Measurements from ENCODE around the gene EFCAB9. TPM values are rescaled to one million over a fixed set of nuclear protein-coding genes. Genes with fewer than 3 reads are reported as not detected.
"Not testable (repeated sequence)": the region's sequence is repeated elsewhere in the genome, so short reads cannot be mapped to it uniquely, and the experiment has no call there.

Gene EFCAB9
- total RNA-seq, 6 experiments from 2014 or later: not detected

GRCh38 chr5:172146748-172147092 lies 47.3 kb upstream of the EFCAB9 start:
- Histone ChIP-seq H3K27me3 (no peaks in the 10 kb centered on the region), H3K27ac (no peak overlapping the region), H3K4me1 (no peaks in the 10 kb centered on the region), H3K4me3 (no peak overlapping the region), H3K36me3 (no peaks in the 10 kb centered on the region), H3K9me3 (no peaks in the 10 kb centered on the region)
- DNase-seq: no peak
- intact Hi-C loops (cut with DNase I): no loop called here
- 93% methylated on average over 5 of the region's 9 CpGs for WGBS (ENCODE audit: insufficient coverage, low coverage, low lambda C conversion rate, missing lambda C conversion rate)
- ATAC-seq: no peak
- TF ChIP-seq CTCF (IDR thresholded peaks at IDR 0.05) (no peak), POLR2A (IDR thresholded peaks at IDR 0.05) (no peak)

- intact Hi-C loops (cut with DNase I): no loop called here
- Histone ChIP-seq H3K27me3 (no peaks in the 10 kb centered on the region), H3K36me3 (no peaks in the 10 kb centered on the region), H3K4me3 (no peak overlapping the region), H3K9me3 (no peaks in the 10 kb centered on the region), H3K27ac (no peak overlapping the region), H3K4me1 (no peaks in the 10 kb centered on the region)
- DNase-seq (no peak), ATAC-seq (no peak)
- WGBS (ENCODE audit: insufficient coverage, low coverage, low lambda C conversion rate, missing lambda C conversion rate): 80% methylated on average over 1 of the region's 10 CpGs
- no peak for TF ChIP-seq CTCF (IDR thresholded peaks at IDR 0.05)
- no peak for TF ChIP-seq POLR2A (IDR thresholded peaks at IDR 0.05)
Observed at GRCh38 chr5:172147857-172148256, 46.1 kb upstream of the EFCAB9 start.

GRCh38 chr5:172148381-172148780 lies 45.6 kb upstream of the EFCAB9 start:
- WGBS (ENCODE audit: insufficient coverage, low coverage, low lambda C conversion rate, missing lambda C conversion rate): 89% methylated on average over 3 of the region's 9 CpGs
- DNase-seq (no peak), ATAC-seq (no peak)
- no peaks in the 10 kb centered on the region for H3K27me3 ChIP-seq
- H3K36me3 ChIP-seq: no peaks in the 10 kb centered on the region
- intact Hi-C loops (cut with DNase I): no loop called here
- no peaks in the 10 kb centered on the region for H3K4me1 ChIP-seq
- no peak overlapping the region for H3K27ac ChIP-seq
- H3K4me3 ChIP-seq: no peak overlapping the region
- TF ChIP-seq CTCF (IDR thresholded peaks at IDR 0.05): no peak
- no peak for TF ChIP-seq POLR2A (IDR thresholded peaks at IDR 0.05)
- no peaks in the 10 kb centered on the region for H3K9me3 ChIP-seq

- no peak for TF ChIP-seq POLR2A (IDR thresholded peaks at IDR 0.05)
- no peak for TF ChIP-seq CTCF (IDR thresholded peaks at IDR 0.05)
- WGBS (ENCODE audit: insufficient coverage, low coverage, low lambda C conversion rate, missing lambda C conversion rate): 67% methylated on average over 1 of the region's 3 CpGs
- no peak for DNase-seq
- no peaks in the 10 kb centered on the region for H3K9me3 ChIP-seq
- no peaks in the 10 kb centered on the region for H3K36me3 ChIP-seq
- H3K4me3 ChIP-seq: no peak overlapping the region
- intact Hi-C loops (cut with DNase I): no loop called here
- no peaks in the 10 kb centered on the region for H3K27me3 ChIP-seq
- H3K4me1 ChIP-seq: no peaks in the 10 kb centered on the region
- no peak overlapping the region for H3K27ac ChIP-seq
- ATAC-seq: no peak
Observed at GRCh38 chr5:172149073-172149472, 44.9 kb upstream of the EFCAB9 start.

GRCh38 chr5:172149481-172149880 lies 44.5 kb upstream of the EFCAB9 start:
- ATAC-seq; intact Hi-C loops (cut with DNase I): not testable (repeated sequence)

More at GRCh38 chr5:172149481-172149880, 44.5 kb upstream of the EFCAB9 start:
- H3K9me3 ChIP-seq, H3K27me3 ChIP-seq, DNase-seq, H3K27ac ChIP-seq, H3K4me1 ChIP-seq, H3K36me3 ChIP-seq, H3K4me3 ChIP-seq: not testable (repeated sequence)
- 86% methylated on average over 4 of the region's 11 CpGs for WGBS (ENCODE audit: insufficient coverage, low coverage, low lambda C conversion rate, missing lambda C conversion rate)
